Measurements from ENCODE around the gene TRUB2. TPM values are rescaled to one million over a fixed set of nuclear protein-coding genes. Genes with fewer than 3 reads are reported as not detected.

TRUB2 gene
- total RNA-seq, 1 donor from 2014 or later, result 8.3 TPM

- Histone ChIP-seq H3K9ac (peak overlapping the region; percentile 52), H3K4me2 (peak overlapping the region; percentile 97), H3K9me3 (ENCODE audit: low read depth) (no peaks in the 10 kb centered on the region), H4K20me1 (ENCODE audit: low read depth) (no peaks in the 10 kb centered on the region), H3K27me3 (no peaks in the 10 kb centered on the region), H3K79me2 (ENCODE audit: low read depth) (peaks cover 38% of the 10 kb centered on the region), H3K4me3 (peak overlapping the region; percentile 94), H2AFZ (replicated peaks) (no peak overlapping the region), H3K36me3 (no peaks in the 10 kb centered on the region), H3K4me1 (peaks cover 11% of the 10 kb centered on the region), H3K27ac (no peak overlapping the region), H3F3A (ENCODE audit: low read depth) (no peaks in the 10 kb centered on the region)
- Mint-ChIP-seq H3K4me1 (peaks cover 13% of the 10 kb centered on the region), H3K9me3 (no peaks in the 10 kb centered on the region), H3K27me3 (ENCODE audit: insufficient read depth, low read depth) (peaks cover 4% of the 10 kb centered on the region), H3K36me3 (peaks cover 5% of the 10 kb centered on the region), H3K4me3 (peak overlapping the region; percentile 99), H3K27ac (no peak overlapping the region)
- TF ChIP-seq EZH2phosphoT487 (IDR thresholded peaks at IDR 0.05) (no peak), EZH2 (IDR thresholded peaks at IDR 0.05) (no peak), CTCF (IDR thresholded peaks at IDR 0.05) (no peak)
- no peak for DNase-seq (ENCODE audit: low spot score)
These were observed 904 bp downstream of the TRUB2 start for GRCh38 chr9:128321343-128321742.

- H3K4me1 ChIP-seq, result peaks cover 4% of the 10 kb centered on the region
- no peaks in the 10 kb centered on the region for H3F3A ChIP-seq (ENCODE audit: low read depth)
- H3K27ac Mint-ChIP-seq, result no peak overlapping the region
- no peaks in the 10 kb centered on the region for H3K27me3 ChIP-seq
- H3K4me1 Mint-ChIP-seq, result no peaks in the 10 kb centered on the region
- no peak overlapping the region for H3K4me2 ChIP-seq
- H3K9me3 Mint-ChIP-seq, result no peaks in the 10 kb centered on the region
- H3K36me3 ChIP-seq, result no peaks in the 10 kb centered on the region
- no peak overlapping the region for H2AFZ ChIP-seq (replicated peaks)
- no peak overlapping the region for H3K27ac ChIP-seq
- H3K79me2 ChIP-seq (ENCODE audit: low read depth), result peaks cover 16% of the 10 kb centered on the region
- H3K4me3 Mint-ChIP-seq, result no peak overlapping the region
- H3K4me3 ChIP-seq, result no peak overlapping the region
- no peak for DNase-seq (ENCODE audit: low spot score)
- H4K20me1 ChIP-seq (ENCODE audit: low read depth), result no peaks in the 10 kb centered on the region
- H3K9ac ChIP-seq, result no peak overlapping the region
- TF ChIP-seq CTCF (IDR thresholded peaks at IDR 0.05) (no peak), EZH2phosphoT487 (IDR thresholded peaks at IDR 0.05) (no peak), EZH2 (IDR thresholded peaks at IDR 0.05) (no peak)
- H3K9me3 ChIP-seq (ENCODE audit: low read depth), result no peaks in the 10 kb centered on the region
- H3K27me3 Mint-ChIP-seq (ENCODE audit: insufficient read depth, low read depth), result peaks cover 4% of the 10 kb centered on the region
- H3K36me3 Mint-ChIP-seq, result peaks cover 8% of the 10 kb centered on the region
These were observed 4.6 kb downstream of the TRUB2 start for GRCh38 chr9:128317629-128318028.

- no peaks in the 10 kb centered on the region for H3K9me3 Mint-ChIP-seq
- H3K4me1 ChIP-seq, result peaks cover 2% of the 10 kb centered on the region
- no peaks in the 10 kb centered on the region for H3K36me3 ChIP-seq
- H3K27ac ChIP-seq, result no peak overlapping the region
- peaks cover 9% of the 10 kb centered on the region for H3K79me2 ChIP-seq (ENCODE audit: low read depth)
- no peaks in the 10 kb centered on the region for H4K20me1 ChIP-seq (ENCODE audit: low read depth)
- no peak overlapping the region for H3K4me3 ChIP-seq
- H3K4me3 Mint-ChIP-seq, result no peak overlapping the region
- no peak overlapping the region for H3K27ac Mint-ChIP-seq
- no peak overlapping the region for H2AFZ ChIP-seq (replicated peaks)
- peaks cover 2% of the 10 kb centered on the region for H3K27me3 Mint-ChIP-seq (ENCODE audit: insufficient read depth, low read depth)
- no peak for DNase-seq (ENCODE audit: low spot score)
- no peaks in the 10 kb centered on the region for H3K27me3 ChIP-seq
- no peak overlapping the region for H3K9ac ChIP-seq
- H3F3A ChIP-seq (ENCODE audit: low read depth), result no peaks in the 10 kb centered on the region
- peaks cover 8% of the 10 kb centered on the region for H3K36me3 Mint-ChIP-seq
- TF ChIP-seq EZH2phosphoT487 (IDR thresholded peaks at IDR 0.05) (no peak), CTCF (IDR thresholded peaks at IDR 0.05) (no peak), EZH2 (IDR thresholded peaks at IDR 0.05) (no peak)
- H3K4me2 ChIP-seq, result no peak overlapping the region
- H3K9me3 ChIP-seq (ENCODE audit: low read depth), result no peaks in the 10 kb centered on the region
- no peaks in the 10 kb centered on the region for H3K4me1 Mint-ChIP-seq
These were observed 5.8 kb downstream of the TRUB2 start for GRCh38 chr9:128316421-128316820.
